RWPE1 (cell line): ENCODE measurements around the gene MALL.
A peak's percentile ranks its signal among the peaks of the same experiment; 100 is the strongest.
"Not testable (repeated sequence)": the region's sequence is repeated elsewhere in the genome, so short reads cannot be mapped to it uniquely, and the experiment has no call there.

Experiments
- CTCF ChIA-PET: fragments of 350-600 bp; sonication (Branson Sonifier 250); formaldehyde crosslinking; extraction: SDS; loops from one replicate; lab custom pipeline; 2021; lab: Yijun Ruan, JAX
- POLR2A ChIA-PET: fragments of 400-600 bp; formaldehyde crosslinking; extraction: SDS; loops from one replicate; lab custom pipeline; 2020; ENCODE audit warnings: antibody characterized with exemption; ENCODE audit not compliant: low non-redundant PET; lab: Yijun Ruan, JAX
- DNase-seq: peaks from one replicate; pipeline ENCODE4 v3.0.0; 2012; ENCODE audit warnings: low spot score
- H3K27ac ChIP-seq: fragments of 450-650 bp; 2 replicates; pipeline ENCODE4 v1.5.1; 2017
- CTCF ChIP-seq: fragments of 450-650 bp; conservative IDR thresholded peaks from 2 replicates; pipeline ENCODE4 v1.5.1; 2017; ENCODE audit warnings: low read depth, mild to moderate bottlenecking

Gene MALL

GRCh38 chr2:110103061-110103961 lies 12.3 kb downstream of the MALL start:
- H3K27ac ChIP-seq = peak overlapping the region; percentile 100
- no peak for TF ChIP-seq CTCF
- DNase-seq = no peak
- ChIA-PET POLR2A (no interaction called here), CTCF (no interaction called here)

GRCh38 chr2:110101901-110102803 lies 13.5 kb downstream of the MALL start:
- CTCF ChIA-PET = no interaction called here
- H3K27ac ChIP-seq = peak overlapping the region; percentile 100
- DNase-seq = peak; percentile 64
- no peak for TF ChIP-seq CTCF
- POLR2A ChIA-PET = no interaction called here

GRCh38 chr2:110101280-110101844 lies 14.3 kb downstream of the MALL start:
- ChIA-PET POLR2A (no interaction called here), CTCF (no interaction called here)
- DNase-seq = peak; percentile 90
- peak overlapping the region; percentile 100 for H3K27ac ChIP-seq
- no peak for TF ChIP-seq CTCF

GRCh38 chr2:110100880-110101279 lies 14.7 kb downstream of the MALL start:
- POLR2A ChIA-PET, CTCF ChIA-PET, DNase-seq: not testable (repeated sequence)
- H3K27ac ChIP-seq = peak overlapping the region; percentile 100

- no peak for DNase-seq
- POLR2A ChIA-PET = no interaction called here
Observed at GRCh38 chr2:110100480-110100879, 15.1 kb downstream of the MALL start.

More at GRCh38 chr2:110100480-110100879, 15.1 kb downstream of the MALL start:
- CTCF ChIA-PET = no interaction called here
- no peak for TF ChIP-seq CTCF
- peak overlapping the region; percentile 100 for H3K27ac ChIP-seq
